Gastrocnemius medialis (tissue), 4 donors: ENCODE measurements around the gene TMEM132A. TPM values are rescaled to one million over a fixed set of nuclear protein-coding genes. Genes with fewer than 3 reads are reported as not detected.

ENCODE experiments used
- ATAC-seq, 2 donors: fragments of 150-250 bp; one replicate each; pipeline ENCODE4 v1.9.1; 2016
- DNase-seq, 2 donors: peaks; one replicate each; pipeline ENCODE4 v3.0.0-alpha.2; 2019
- H3K27ac ChIP-seq, 4 donors: fragments of 200-600 bp; sonication (generic); 1 replicate in 1 of 4; 2 replicates in 3 of 4; pipeline ENCODE4 v1.5.1; 2016 to 2018; ENCODE audit warnings: mild to moderate bottlenecking in 2 of 4, moderate library complexity in 1 of 4
- H3K27me3 ChIP-seq, 3 donors: fragments of 200-600 bp; sonication (generic) in 2 of 3; 1 replicate in 1 of 3; 2 replicates in 2 of 3; pipeline versions ENCODE4 v1.5.1 to v1.6.0; 2016 to 2019; ENCODE audit warnings: mild to moderate bottlenecking in 1 of 3, moderate library complexity in 1 of 3
- H3K36me3 ChIP-seq, 2 donors: fragments of 200-600 bp; sonication (generic) in 1 of 2; one replicate each; pipeline ENCODE4 v1.5.1; 2017 to 2018
- H3K4me1 ChIP-seq, 2 donors: fragments of 200-600 bp; sonication (generic) in 1 of 2; one replicate each; pipeline ENCODE4 v1.5.1; 2016 to 2017; ENCODE audit warnings: mild to moderate bottlenecking in 2 of 2
- H3K4me3 ChIP-seq, 4 donors: fragments of 200-600 bp; sonication (generic) in 3 of 4; 1 replicate in 1 of 4; 2 replicates in 3 of 4; pipeline ENCODE4 v1.5.1; 2016 to 2019; ENCODE audit warnings: mild to moderate bottlenecking in 2 of 4
- H3K9me3 ChIP-seq, 3 donors: fragments of 200-600 bp; sonication (generic) in 2 of 3; 1 replicate in 1 of 3; 2 replicates in 2 of 3; pipeline ENCODE4 v1.5.1; 2016 to 2019
- CTCF ChIP-seq, 5 experiments: fragments of 450-650 bp in 3 of 5; fragments of 200-600 bp in 2 of 5; sonication (generic) in 2 of 5; IDR thresholded peaks in 4 of 5; conservative IDR thresholded peaks in 1 of 5; 1 replicate in 4 of 5; 2 replicates in 1 of 5; pipeline ENCODE4 v1.5.1; 2016 to 2019; ENCODE audit warnings: antibody characterized with exemption in 5 of 5, mild to moderate bottlenecking in 3 of 5, moderate library complexity in 3 of 5
- POLR2A ChIP-seq, 2 donors: fragments of 450-650 bp; IDR thresholded peaks; one replicate each; pipeline ENCODE4 v1.6.1; 2017; ENCODE audit warnings: antibody characterized with exemption in 2 of 2, mild to moderate bottlenecking in 2 of 2, moderate library complexity in 2 of 2
- in situ Hi-C, 4 donors: fragments of 200-750 bp; cut with MboI; loops; one replicate each; pipeline versions ENCODE4 v1.15.0 to v1.8.0; 2017; ENCODE audit warnings: low sequenced_read_pairs in 4 of 4
- intact Hi-C: fragments of 100-400 bp; cut with DNase I; formaldehyde crosslinking; loops from one replicate; pipeline ENCODE4 v1.15.1; 2023; ENCODE audit warnings: low total_unique reads
- total RNA-seq, 4 donors: library from RNA; depleted of rRNA; stranded (reverse); fragments of >200 nt; gene quantifications; one replicate each; pipeline versions ENCODE4 v1.1.0 to v1.2.3, GENCODE V29; 2016

The TMEM132A gene
- total RNA-seq, 4 donors from 2014 or later = 2.5 to 3.7 (median 3.1) TPM

DNA sequence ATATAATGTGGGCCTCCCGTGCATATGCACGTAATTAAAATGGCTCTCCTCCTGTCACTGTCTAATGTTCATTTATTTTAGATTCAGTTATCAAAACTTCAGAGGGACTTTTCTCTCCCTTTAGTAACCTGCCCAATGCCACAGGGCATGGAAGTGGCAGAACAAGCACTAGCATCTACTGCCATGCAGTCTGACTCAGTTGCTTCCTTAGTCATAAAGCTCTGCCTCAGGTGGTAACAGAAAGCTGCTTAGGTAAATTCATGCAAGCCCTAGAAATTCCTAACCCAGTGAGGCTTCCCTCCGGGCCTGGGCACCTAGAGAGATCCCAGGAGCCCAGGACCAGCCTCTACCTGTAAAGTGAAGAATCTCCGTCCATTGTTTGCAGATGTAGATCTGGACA lies 26.8 kb upstream of the TMEM132A start:
- Histone ChIP-seq H3K9me3 (no peaks in the 10 kb centered on the region), H3K27me3 (no peaks in the 10 kb centered on the region), H3K27ac (no peak overlapping the region), H3K4me3 (no peak overlapping the region), H3K36me3 (peaks cover 4 to 98% of the 10 kb centered on the region in 2 donors), H3K4me1 (peaks cover 0 to 5% of the 10 kb centered on the region in 2 donors)
- TF ChIP-seq CTCF (IDR thresholded peaks at IDR 0.05 in 4 of 5, conservative IDR thresholded peaks at IDR 0.05 in 1 of 5) = no peak
- no peak for TF ChIP-seq POLR2A (IDR thresholded peaks at IDR 0.05)
- in situ Hi-C loops = loop anchor here in 3 of 4 donors (5.0 kb wide), 2 partner anchors 60 to 65 kb away; no protein-coding TSS in a partner anchor
- intact Hi-C loops = no loop called here
- ATAC-seq = no peak
- no peak for DNase-seq

DNA sequence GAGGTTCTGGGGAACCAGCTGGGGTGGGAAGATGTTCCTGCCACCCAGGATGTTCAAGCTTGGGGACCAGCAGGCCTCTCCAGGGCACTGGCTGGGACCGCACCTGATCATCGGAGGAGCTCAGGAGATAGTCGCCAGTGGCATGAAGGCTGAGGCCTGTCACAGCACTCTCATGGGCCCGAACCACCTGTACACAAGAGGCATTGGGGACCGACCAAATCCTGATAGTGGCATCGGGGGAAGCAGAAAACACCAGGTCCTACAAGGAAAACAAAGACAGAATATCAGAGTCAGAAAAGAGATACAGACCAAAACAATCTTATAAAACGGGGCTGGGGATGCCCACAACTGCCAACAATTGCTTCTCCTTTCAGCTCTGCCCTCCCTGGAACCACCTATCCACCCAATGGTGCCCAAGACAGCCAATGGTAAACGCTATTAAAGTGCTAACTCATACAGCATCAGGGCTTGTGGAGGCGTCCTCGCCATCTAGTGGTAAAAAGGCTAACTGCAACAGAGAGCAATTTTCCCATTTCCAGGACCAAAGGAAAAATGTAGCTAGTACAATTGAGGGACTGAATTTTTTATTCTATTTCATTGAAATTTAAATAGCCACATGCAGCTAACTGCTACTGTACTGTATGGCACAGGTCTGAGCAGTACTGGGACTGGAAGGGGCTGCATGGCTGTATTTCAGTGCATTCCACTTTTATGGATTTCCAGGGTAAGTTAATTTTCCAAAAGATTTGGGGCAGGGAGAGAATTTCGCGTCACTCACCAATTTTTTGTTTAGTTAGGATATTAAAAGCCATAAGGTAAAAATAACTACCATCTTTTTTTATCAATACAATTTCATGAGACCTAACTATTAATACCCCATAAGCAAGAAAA lies 25.0 kb upstream of the TMEM132A start:
- peaks cover 4 to 89% of the 10 kb centered on the region in 2 donors for H3K36me3 ChIP-seq
- in situ Hi-C loops = loop anchor here in 3 of 4 donors (5.0 kb wide), 2 partner anchors 62 to 67 kb away; no protein-coding TSS in a partner anchor

GRCh38 chr11:60899977-60900376 lies 24.3 kb upstream of the TMEM132A start:
- Histone ChIP-seq H3K4me1 (peaks cover 8 to 16% of the 10 kb centered on the region in 2 donors), H3K27me3 (no peaks in the 10 kb centered on the region), H3K36me3 (peaks cover 4 to 82% of the 10 kb centered on the region in 2 donors), H3K27ac (peak overlapping the region in 1 of 4 donors; percentile 23), H3K4me3 (no peak overlapping the region), H3K9me3 (no peaks in the 10 kb centered on the region)
- ATAC-seq (no peak), DNase-seq (no peak)
- intact Hi-C loops = loop anchor here (1.0 kb wide), 1 partner anchor 69 kb away; no protein-coding TSS in a partner anchor
- no peak for TF ChIP-seq CTCF (IDR thresholded peaks at IDR 0.05 in 4 of 5, conservative IDR thresholded peaks at IDR 0.05 in 1 of 5)
- TF ChIP-seq POLR2A (IDR thresholded peaks at IDR 0.05) = no peak
- in situ Hi-C loops = loop anchor here in 3 of 4 donors (5.0 to 25.0 kb wide), 3 partner anchors 63 to 262 kb away; partner anchors contain the start of gene VPS37C (in 1 of the 3)

More for the DNA sequence above, 25.0 kb upstream of the TMEM132A start:
- H3K4me3 ChIP-seq = no peak overlapping the region
- H3K27ac ChIP-seq = peak overlapping the region; percentile 0 to 59 (median 52)
- DNase-seq (peak in 1 of 2 donors; percentile 49), ATAC-seq (peak; percentile 78 to 96)
- TF ChIP-seq POLR2A (IDR thresholded peaks at IDR 0.05) (no peak), CTCF (IDR thresholded peaks at IDR 0.05 in 4 of 5, conservative IDR thresholded peaks at IDR 0.05 in 1 of 5) (peak; percentile 82 to 97 (median 92))
- intact Hi-C loops = loop anchor here (1.0 kb wide), 1 partner anchor 68 kb away; no protein-coding TSS in a partner anchor
- H3K4me1 ChIP-seq = peaks cover under 1 to 10% of the 10 kb centered on the region in 2 donors
- H3K27me3 ChIP-seq = no peaks in the 10 kb centered on the region
- no peaks in the 10 kb centered on the region for H3K9me3 ChIP-seq

DNA sequence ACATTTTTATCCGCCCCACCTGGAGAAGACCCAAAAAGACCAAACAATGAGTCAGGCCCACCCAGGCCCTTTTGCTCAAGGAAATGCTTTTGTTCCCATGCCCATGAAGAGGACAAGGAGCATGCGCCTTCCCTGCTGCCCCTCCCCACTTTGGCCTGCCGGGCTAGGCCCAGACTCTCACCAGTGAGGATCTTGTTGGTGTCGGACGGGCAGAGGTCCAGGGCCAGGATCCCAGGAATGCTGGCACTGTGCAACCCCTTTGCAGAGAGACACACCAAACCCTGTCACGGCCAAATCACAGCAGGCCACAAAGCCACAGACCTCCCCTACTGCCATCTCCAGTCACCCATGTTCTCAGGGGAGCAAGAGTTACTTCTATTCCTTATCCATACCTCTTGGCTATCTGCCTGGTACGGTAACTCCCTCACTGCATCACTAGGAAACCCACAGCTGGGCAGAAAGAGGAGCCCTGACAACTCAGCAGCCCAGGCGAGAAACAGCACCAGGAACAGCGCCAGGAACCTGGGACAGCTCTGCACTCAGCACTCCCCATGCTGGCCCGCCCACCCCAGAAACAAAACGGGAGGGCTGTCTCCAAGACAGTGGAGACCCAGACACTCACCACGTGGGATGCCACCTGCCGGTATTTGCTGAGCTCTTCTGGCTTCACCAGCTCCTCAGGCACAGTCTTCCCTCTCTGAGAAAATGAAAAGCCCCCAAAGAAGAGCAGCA lies 23.4 kb upstream of the TMEM132A start:
- no peak for TF ChIP-seq CTCF (IDR thresholded peaks at IDR 0.05 in 4 of 5, conservative IDR thresholded peaks at IDR 0.05 in 1 of 5)
- no peak for TF ChIP-seq POLR2A (IDR thresholded peaks at IDR 0.05)
- ATAC-seq = no peak
- Histone ChIP-seq H3K27ac (peak overlapping the region in 1 of 4 donors; percentile 23), H3K4me1 (peaks cover 16 to 24% of the 10 kb centered on the region in 2 donors), H3K27me3 (no peaks in the 10 kb centered on the region), H3K36me3 (peaks cover 4 to 75% of the 10 kb centered on the region in 2 donors), H3K4me3 (no peak overlapping the region), H3K9me3 (no peaks in the 10 kb centered on the region)
- intact Hi-C loops = no loop called here
- in situ Hi-C loops = loop anchor here in 1 of 4 donors (25.0 kb wide), 1 partner anchor 261 kb away; the partner anchor contains the start of gene VPS37C
- no peak for DNase-seq
